NCI-H526 treated with DMSO at 0.1 percent for 48 hours (cell line): ENCODE data around the gene FBP2.
"Not testable (repeated sequence)": the region's sequence is repeated elsewhere in the genome, so short reads cannot be mapped to it uniquely, and the experiment has no call there.

Experiments
- DNase-seq: peaks from one replicate; lab custom pipeline; 2025; lab: John Stamatoyannopoulos, UW

Gene FBP2

DNA sequence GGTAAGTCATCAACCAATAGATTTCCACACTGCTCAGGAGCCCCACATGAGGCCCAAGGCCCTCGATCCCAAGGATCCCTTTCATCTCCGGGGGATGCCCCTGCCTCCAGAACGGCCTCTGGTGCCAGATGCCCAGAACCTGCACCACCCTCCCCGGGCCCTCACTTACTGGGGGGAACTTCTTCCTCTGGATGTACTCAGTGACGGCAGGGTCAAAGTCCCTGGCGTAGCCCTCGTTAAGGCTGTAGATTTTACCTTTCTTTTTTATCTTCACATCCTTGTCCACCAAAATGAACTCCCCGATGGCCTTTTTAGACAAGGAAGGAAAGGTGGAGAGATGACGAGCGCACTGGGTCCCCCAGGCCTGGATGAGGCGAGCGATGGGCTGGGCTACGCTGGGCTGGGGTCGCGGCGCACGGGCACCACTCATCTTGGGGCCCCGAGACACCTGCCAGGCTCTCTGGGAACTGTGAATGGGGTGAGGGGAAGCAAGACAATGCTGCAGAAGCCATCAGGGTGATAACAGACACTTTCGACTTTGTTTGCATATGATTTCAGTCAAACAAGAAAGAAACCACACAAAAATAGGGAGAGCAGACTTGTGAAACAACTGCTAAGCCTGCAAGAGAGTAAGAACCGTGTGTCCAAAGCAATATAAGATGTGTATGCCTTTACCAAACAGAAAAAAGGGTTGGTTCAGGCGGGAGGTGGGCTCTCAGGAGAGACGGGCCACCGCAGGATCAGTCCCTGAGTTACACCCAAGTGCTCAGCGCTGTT is 13.2 kb upstream of the FBP2 start:
- no peak for DNase-seq

DNA sequence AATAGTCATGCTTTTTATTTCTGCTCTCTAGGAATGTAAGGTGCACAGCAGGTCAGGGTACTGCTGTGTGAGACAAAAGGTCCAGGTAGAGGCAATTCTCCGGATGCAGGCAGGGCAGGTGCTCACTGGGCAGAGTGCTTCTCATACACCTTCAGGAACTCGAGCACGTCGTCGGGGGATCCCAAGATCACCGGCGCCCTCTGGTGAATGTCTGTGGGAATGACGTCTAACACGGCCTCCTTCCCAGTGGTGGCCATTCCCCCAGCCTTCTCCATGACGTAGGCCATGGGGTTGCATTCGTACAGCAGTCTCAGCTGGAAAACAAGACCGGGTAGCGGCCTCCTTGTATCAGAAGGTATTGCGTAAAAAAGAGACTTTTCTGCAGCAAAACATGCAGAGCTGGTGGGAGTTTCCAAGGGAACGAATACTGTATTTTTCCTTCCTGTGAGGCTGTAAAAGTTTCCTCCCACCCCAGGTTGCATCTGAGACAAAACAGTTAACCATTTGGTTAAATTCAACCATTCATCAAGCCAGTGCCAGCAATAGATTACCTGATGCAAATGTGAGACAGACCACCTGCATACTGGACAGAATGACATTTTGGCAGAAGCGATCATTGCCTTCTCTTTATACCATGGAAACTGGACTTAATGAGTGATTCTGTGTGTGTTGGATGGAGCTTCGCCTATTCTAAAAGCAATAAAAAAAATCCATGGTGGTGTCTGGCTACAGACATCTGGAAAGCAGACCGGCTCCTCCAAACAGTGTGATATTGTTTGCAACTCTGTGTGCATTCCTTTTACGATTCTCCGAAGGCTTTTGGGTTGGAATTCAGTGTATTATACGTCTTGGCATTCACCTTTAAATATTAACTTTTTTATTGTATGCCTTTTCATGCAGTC is 9.9 kb upstream of the FBP2 start:
- DNase-seq = peak; percentile 4

DNA sequence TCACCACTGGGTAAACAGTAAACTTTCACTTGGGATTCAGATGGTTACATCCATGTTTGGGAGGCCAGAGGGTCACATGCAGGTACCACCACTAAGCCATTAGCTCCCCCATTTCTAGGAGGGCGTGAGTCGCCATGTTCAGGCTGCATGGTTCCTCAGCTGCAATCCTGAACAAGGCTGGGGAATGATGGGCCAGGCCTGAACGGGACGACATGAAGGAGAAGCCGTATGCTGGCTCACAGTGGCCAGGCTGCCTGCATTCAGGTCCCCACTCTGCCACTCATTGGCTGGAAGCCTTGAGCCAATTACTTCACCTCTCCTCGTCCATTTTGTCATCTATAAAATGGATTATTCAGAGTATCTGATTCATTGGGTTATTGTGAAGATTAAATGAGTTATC is 9.0 kb upstream of the FBP2 start:
- no peak for DNase-seq

DNA sequence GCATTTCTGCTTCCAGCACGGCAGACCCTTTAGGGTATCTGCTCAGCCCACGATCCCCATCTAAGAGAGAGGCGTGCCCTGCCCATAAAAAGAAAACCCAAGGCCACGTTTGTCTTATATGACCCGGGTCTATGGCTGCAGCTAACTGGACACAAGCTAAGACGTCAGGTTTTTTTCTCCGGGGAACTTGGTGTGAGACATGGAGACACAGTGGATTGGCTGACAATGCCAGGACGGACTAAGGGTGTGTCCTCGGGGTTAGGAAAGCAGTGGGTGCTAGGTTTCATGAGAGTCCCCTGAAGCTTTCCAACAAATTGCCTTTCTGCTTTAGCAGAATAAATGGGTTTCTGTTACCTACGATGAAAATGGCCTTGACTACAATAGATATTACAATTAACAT is 7.1 kb upstream of the FBP2 start:
- no peak for DNase-seq

DNA sequence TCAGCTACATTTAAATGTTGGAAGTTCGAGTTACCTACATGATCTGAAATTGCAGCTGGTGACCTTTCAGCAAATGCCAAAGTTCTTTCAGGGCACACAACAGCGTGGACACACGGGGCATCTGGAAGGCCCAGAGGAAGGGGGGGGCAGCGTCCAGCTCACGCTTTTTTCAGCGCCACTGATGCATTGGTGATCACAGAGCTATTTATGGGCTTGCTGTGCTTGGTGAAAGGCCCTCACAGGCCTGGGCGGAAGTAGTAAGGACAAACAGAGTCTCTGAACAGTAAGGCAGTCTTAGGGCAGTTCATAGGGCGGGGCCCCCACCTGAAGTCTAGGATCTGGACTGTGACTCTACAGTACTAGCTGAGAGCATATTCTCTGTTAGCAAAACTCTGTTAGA is 6.6 kb upstream of the FBP2 start:
- DNase-seq = no peak

DNA sequence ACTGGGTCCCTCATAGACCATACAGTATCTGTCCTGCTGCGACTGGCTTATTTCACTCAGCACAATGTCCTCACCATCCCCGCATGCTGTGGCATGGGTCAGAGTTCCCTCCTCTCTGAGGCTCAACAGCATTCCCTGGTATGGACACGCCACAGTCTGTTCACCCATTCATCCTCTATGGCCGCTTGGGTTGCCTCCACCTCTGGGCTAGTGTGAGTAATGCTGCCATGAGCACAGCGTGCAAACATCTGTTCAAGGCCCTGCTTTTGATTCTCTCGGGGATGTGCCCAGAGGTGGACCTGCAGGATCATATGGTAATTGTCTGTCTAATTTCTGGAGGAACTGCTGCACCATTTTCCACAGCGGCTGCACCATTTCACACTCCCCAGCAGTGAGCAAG is 5.5 kb upstream of the FBP2 start:
- DNase-seq = no peak

DNA sequence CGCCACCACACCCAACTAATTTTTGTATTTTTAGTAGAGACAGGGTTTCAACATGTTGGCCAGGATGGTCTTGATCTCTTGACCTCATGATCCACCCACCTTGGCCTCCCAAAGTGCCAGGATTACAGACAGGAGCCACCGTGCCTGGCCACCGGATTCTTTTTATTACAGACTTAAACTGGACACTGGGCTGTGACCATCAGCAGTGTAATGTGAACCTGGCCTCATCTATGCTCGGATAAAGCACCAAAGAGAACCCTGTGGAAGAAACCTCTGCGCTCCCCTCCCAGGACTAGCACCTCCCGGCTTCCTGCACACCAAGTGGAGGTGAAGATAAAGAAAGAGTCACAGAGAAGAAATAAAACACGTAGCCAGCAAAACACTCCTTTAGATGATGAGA is 941 bp downstream of the FBP2 start:
- DNase-seq = not testable (repeated sequence)

DNA sequence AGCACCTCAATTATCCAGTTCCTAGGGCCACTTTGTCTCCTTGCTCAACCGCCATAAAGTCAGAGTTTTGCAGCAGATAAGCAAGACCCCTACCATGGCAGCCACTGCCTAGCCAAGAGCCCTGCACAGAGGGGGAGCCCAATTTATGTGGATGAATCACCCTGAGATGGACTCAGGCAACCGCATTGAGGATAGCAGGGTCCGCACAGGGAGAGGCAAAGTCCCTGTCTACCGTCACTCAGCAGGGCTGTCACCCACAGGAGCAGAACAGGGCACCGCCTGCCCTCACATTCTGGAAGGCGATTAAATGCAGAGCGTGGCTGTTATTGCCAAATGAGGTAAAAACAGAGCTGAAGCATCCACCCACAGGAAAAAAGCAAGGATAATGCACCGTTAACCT is 1.7 kb downstream of the FBP2 start:
- DNase-seq = no peak

DNA sequence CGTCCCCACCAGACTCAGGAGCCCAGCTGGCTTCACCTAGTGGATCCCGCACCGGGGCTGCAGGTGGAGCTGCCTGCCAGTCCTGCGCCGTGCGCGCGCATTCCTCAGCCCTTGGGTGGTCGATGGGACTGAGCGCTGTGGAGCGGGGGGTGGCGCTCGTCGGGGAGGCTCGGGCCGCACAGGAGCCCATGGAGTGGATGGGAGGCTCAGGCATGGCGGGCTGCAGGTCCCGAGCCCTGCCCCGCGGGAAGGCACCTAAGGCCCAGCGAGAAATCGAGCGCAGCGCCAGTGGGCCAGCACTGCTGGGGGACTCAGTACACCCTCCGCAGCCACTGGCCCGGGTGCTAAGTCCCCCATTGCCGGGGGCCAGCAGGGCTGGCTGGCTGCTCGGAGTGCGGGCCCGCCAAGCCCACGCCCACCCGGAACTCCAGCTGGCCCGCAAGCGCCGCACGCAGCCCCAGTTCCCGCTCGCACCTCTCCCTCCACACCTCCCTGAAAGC is 2.5 kb downstream of the FBP2 start:
- not testable (repeated sequence) for DNase-seq

DNA sequence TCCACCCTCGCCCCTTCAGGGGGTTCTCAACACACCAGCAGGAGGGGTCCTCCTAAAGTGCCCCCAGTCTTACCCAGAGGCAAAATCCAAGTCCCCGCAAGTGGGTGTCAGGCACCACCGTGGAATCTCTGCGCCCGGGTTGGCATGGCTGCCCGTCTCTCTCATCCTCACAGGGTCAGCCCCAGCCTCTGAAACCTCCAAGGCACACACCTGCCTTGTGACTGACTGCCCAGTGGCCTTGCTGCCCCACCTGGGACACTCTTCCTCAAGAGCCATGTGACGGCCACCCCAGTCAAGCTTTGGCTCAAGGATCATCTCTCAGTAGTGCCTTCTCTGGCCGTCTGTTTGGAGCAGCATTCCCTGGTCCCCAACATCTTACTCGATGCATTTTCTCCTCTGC is 4.9 kb downstream of the FBP2 start:
- DNase-seq = no peak

DNA sequence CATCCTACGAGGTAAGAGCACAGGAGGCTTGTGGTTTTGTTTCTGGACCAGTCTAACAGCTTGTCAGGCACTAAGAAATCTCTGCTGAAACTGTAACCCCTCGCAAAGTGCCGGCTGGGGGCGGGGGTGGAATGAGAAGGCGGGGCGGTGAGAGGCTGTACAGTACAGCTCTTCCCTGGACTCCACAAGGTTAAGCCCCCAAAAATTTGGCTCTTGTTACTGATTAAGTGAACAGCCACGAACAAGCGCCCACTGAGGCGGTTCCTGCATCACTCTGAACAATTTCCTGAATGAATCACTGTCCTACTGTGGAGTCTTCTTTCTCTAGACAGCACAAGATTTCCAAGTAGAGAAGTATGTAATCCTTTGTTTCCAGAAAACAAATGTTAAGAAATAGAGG is 6.8 kb downstream of the FBP2 start:
- DNase-seq = no peak

DNA sequence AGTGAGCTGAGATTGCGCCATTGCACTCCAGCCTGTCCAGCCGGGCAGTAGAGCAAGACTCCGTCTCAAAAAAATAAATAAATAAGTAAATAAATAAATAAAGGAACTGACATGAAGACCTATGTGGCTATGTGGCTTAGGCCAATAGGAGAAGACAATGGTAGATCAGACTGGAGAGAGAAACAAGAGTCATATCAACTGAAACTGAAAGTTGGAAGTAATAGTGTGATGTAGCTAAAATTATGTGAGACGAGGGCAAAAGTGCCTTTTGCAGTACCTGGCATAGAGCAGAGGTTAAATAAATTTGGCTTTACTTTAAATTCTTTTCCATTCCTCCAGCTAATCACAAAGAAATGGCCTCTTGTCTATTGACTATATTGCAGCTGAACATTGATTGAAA is 7.3 kb downstream of the FBP2 start:
- no peak for DNase-seq

DNA sequence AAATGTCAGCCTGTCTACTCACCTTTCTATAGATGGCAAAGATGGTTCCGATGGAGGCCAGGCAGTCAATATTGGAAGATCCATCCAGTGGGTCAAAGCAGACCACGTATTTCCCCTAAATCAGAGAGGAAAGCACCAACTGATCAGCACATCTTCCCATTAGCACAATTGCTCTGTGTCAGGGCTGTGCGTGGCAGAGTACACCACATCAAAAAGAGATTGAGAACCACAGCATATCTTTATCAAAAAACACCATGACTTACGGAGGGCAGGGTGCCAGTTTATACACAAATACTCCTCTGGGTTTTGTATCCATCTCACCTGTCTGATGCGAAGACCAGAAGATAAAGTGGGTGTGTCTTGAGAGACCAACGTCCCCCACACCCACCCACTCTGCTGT is 9.1 kb downstream of the FBP2 start:
- DNase-seq = no peak

DNA sequence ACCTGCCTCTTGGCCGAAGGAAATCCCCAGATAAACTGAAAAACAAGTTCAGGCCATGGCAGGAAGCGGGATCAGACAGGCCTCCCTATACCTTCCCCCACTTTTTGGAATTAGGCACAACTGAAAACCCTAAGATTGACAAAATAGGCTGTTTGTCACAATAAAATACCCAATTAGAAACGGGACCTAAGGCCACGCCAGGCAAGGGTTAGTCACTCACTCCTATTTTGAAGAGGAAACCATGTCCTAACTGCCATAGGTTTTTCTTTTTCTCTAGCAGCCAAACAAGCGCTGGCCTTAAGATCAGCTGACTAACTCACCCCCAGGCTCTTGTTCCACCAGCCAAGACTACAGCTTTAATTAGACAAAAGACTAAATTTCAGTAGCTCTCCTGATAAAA is 11.9 kb downstream of the FBP2 start:
- no peak for DNase-seq

DNA sequence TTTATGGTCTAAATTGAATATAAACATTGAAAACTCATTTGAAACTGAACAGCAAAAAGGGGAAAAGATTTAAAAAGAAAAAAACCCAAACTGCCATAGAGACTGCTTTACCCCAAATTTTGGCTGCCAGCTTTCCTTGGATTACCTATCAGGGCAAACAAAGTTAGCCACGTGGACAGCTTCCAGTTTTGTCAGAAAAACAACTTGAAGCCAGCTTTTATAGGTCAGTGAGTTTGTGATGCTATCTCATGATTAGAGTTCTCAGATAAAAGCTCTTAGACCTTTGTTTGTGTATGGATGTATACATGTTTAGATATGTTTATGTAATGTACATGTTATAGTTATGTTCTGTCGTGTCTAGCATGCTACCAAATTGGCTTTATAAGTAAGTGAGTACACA is 16.1 kb downstream of the FBP2 start:
- DNase-seq = no peak

DNA sequence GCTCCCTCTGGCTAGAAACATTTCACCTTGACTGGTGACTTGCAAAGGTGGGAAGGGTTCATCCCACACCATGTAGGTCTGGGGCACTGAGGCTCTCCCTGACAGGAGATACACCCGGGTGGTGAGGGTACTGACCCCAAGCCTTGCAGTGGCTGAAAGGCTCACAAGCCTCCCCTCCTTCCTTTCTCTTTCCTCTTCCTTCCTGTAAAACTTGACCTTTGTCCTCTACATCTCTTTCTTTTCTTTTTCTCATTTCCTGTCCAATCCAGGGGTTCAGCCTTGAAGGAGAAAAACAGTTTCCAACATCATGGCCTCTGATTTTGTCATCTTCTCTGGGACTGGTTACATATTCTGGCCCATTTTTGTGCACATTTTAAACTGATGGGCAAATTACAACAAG is 16.6 kb downstream of the FBP2 start:
- DNase-seq = no peak

DNA sequence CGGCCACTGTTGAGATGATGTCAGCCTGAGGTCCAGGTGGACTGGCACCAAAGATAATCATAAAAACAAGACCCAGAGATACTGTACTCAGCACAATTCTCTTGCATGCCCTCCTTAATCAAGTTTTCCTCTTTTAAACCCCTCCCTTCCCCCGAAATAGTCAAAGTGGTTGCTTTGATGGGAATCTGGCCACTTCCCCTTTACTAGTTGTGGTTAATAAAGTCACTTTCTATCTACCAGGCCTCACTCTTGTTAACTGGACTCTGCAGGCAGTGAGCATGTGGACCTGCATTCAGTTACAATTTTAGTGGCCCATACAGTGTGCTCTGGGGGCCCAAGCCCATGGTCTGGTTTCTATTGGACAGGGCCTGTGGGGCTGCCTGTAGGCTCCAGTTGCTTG is 17.5 kb downstream of the FBP2 start:
- DNase-seq = no peak

DNA sequence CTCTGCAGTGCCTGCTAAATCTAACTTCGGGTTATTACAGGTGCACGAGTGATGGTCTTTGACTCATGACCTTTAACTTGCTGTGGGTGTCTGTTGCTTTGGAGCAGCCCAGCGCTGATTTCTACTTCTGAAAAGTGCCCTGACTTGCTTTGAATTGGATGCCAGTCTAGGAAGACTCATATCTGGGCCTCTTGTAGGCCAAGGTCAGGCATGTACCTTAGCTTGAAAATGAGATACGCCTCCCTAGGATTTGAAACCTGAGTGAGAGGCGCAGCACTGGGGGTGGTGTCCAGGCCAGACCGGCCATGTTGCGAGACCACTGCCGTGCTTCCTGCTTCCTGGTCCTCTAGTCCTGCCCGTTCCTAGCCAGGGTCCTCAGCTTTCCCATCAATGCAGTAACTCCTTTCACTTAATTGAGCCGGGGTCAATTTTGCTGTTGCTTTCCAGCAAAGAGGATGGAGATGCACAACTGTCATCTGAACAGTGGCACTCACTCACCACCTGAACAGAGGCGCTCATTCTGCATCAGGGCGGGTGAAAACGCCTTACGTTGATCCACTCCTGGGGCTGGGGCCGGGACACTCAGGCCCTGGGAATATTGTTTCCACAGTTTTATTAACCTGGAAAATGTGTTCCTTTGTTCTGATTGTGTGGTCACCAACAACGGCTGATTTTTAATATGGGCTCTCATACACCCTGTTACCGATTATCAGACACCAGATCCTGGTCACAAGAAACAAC is 24.5 kb downstream of the FBP2 start:
- no peak for DNase-seq

DNA sequence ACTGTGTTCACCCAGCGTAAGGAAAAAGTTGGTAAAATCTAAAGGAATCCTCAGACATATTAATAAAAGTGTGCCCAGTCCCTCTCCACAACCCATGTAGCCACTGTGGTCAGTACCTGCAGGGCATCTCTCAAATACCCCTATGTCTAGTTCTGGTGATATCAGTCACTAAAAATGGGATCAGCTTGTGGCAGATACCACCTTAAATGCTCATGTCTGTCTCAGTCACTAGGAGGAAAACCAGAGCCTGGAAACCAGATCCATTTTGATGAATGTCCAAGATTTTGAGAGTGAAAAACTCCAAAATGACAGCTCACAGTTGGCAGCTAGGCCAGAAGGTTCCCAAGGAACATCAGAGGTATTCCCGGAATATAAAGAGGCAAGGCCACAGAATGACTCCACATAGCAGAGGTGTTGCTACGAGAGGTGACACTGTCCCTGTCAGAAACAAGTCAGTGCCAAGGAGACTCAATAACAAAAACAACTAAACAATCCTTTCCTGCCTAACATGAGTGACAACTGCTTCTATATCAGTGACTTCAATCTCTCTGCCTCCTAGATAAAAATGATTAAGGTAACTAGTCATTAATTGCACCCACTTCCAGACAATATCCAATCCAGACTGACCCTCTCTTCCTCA is 25.3 kb downstream of the FBP2 start:
- DNase-seq = no peak

DNA sequence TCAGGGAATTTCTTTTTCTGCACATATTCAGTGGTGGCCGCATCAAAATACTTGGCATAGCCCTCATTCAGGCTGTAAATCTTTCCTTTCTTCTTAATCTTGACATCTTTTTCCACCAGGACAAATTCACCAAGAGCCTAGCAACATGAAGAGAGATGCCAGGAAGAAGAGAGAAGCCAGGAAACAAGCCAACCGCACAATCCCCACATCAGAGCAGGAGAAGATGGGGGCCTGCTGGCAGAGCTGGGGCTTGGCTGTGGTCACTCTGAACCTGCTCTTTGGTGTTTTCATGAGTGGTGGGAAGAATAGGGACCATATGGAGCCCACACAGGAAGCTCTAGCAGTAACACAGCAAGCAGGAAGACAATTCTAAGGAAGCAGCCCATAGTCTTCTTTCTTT is 26.4 kb downstream of the FBP2 start:
- DNase-seq = no peak

DNA sequence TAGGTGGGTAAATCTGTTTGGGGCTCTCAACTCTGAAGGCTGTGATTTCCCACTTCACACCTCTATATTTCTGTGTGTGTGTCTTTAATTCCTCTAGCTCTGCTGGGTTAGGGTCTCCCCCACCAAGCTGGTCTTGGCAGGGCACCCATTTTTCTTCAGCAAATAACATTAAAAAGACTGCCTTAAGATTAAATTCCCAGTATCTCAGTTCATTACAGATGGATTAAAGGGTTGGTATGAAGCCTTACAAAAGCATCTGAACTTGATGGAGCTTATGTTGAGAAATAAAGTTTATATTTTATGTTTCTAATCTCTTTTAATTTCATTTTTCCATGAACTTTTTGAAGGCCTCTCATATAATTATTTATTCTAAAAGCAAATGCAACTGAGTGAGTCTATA is 27.1 kb downstream of the FBP2 start:
- no peak for DNase-seq

DNA sequence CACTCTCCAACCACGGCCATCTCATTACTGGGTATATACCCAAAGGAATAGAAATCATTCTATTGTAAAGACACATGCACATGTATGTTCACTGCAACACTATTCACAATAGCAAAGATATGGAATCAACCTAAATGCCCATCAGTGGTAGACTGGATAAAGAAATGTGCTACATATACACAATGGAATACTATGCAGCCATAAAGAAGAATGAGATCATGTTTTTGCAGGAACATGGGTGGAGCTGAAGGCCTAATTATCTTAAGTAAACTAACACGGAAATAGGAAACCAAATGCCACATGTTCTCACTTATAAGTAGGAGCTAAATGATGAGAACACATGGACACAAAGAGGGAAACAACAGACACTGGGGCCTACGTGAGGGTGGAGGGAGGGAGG is 29.3 kb downstream of the FBP2 start:
- DNase-seq = not testable (repeated sequence)
